Measurements from ENCODE around the gene TRAPPC14.
"Not testable (repeated sequence)": the region's sequence is repeated elsewhere in the genome, so short reads cannot be mapped to it uniquely, and the experiment has no call there.

DNA sequence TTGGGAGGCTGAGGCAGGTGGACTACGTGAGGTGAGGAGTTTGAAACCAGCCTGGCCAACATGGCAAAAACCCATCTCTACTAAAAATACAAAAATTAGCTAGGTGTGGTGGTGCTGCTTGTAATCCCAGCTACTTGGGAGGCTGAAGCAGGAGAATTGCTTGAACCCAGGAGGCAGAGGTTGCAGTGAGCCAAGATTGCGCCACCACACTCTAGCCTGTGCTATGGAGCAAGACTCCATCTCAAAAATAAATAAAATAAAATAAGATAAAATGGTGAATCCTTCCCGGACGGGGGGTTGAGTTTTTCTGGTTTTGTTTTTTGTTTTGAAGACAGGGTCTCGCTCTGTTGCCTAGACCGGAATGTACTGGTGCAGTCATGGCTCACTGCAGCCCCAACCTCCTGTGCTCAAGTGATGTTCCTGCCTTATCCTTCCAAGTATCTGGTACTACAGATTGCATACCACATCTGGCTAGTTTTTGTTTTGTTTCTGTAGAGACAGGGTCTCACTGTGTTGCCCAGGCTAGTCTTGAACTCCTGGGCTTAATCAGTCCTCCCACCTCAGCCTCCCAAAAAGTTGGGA lies 33.8 kb upstream of the TRAPPC14 start:
- TF ChIP-seq TOX (CRISPR knock-in tag; IDR thresholded peaks at IDR 0.05; ENCODE audit: borderline replicate concordance); RARB (CRISPR knock-in tag; IDR thresholded peaks at IDR 0.05); CSDC2 (CRISPR knock-in tag; IDR thresholded peaks at IDR 0.05); ARNTL (CRISPR knock-in tag; IDR thresholded peaks at IDR 0.05; ENCODE audit: borderline replicate concordance, low read depth); OSR1 (CRISPR knock-in tag; IDR thresholded peaks at IDR 0.05); ZC3H10 (CRISPR knock-in tag; IDR thresholded peaks at IDR 0.05): not testable (repeated sequence)
- TF ChIP-seq, protein P1, sequence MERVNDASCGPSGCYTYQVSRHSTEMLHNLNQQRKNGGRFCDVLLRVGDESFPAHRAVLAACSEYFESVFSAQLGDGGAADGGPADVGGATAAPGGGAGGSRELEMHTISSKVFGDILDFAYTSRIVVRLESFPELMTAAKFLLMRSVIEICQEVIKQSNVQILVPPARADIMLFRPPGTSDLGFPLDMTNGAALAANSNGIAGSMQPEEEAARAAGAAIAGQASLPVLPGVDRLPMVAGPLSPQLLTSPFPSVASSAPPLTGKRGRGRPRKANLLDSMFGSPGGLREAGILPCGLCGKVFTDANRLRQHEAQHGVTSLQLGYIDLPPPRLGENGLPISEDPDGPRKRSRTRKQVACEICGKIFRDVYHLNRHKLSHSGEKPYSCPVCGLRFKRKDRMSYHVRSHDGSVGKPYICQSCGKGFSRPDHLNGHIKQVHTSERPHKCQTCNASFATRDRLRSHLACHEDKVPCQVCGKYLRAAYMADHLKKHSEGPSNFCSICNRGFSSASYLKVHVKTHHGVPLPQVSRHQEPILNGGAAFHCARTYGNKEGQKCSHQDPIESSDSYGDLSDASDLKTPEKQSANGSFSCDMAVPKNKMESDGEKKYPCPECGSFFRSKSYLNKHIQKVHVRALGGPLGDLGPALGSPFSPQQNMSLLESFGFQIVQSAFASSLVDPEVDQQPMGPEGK (CRISPR knock-in tag; IDR thresholded peaks at IDR 0.05; ENCODE audit: borderline replicate concordance): not testable (repeated sequence)
- TF ChIP-seq, protein P2, sequence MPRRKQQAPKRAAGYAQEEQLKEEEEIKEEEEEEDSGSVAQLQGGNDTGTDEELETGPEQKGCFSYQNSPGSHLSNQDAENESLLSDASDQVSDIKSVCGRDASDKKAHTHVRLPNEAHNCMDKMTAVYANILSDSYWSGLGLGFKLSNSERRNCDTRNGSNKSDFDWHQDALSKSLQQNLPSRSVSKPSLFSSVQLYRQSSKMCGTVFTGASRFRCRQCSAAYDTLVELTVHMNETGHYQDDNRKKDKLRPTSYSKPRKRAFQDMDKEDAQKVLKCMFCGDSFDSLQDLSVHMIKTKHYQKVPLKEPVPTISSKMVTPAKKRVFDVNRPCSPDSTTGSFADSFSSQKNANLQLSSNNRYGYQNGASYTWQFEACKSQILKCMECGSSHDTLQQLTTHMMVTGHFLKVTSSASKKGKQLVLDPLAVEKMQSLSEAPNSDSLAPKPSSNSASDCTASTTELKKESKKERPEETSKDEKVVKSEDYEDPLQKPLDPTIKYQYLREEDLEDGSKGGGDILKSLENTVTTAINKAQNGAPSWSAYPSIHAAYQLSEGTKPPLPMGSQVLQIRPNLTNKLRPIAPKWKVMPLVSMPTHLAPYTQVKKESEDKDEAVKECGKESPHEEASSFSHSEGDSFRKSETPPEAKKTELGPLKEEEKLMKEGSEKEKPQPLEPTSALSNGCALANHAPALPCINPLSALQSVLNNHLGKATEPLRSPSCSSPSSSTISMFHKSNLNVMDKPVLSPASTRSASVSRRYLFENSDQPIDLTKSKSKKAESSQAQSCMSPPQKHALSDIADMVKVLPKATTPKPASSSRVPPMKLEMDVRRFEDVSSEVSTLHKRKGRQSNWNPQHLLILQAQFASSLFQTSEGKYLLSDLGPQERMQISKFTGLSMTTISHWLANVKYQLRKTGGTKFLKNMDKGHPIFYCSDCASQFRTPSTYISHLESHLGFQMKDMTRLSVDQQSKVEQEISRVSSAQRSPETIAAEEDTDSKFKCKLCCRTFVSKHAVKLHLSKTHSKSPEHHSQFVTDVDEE (CRISPR knock-in tag; IDR thresholded peaks at IDR 0.05): not testable (repeated sequence)

All from SK-N-SH treated with all-trans-retinoic acid at 6 μM for 48 hours (cell line).